ENCODE measurements around the gene FXYD3. TPM values are rescaled to one million over a fixed set of nuclear protein-coding genes. Genes with fewer than 3 reads are reported as not detected.

FXYD3 gene
- total RNA-seq, 4 donors from 2014 or later, result 1.7 to 2.0 TPM; not detected in 2

DNA sequence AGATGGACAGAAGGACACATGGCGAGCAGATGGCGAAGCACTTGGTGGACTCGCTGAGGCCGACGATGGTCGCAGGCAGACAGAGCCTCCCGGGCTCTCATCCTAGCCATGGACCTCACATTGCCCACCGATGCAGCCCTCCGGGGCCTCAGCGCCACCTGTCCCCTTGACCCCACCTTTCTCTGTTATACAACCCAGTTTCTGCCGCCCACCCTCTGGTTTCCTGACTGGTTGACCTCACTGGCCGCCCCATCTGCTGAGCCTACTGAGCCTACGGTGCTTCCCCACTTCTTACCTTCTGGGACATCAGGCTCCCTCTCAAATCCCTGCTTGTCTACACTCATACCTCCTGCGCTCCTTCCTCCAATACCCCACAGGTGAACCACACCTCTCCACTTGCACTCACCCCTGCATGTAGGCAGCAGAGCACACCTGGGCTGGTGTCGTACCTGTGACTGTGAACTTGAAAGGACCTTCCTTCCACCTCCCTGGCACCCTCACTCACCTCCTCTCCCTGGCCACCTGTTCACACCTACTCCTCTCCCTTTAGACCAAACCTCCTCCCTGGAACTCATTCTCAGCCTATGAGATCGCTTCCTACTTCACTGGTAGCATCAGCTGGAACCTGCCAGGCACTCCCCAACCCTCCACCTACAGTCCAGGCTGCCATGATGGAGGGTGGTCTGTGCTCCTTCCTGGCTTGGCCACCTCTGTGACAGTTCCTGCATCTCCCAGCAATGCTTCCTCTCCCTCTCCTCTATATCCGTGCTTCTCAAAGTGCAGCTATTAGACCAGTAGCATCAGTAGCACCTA is 38.0 kb upstream of the FXYD3 start:
- TF ChIP-seq, protein P1, sequence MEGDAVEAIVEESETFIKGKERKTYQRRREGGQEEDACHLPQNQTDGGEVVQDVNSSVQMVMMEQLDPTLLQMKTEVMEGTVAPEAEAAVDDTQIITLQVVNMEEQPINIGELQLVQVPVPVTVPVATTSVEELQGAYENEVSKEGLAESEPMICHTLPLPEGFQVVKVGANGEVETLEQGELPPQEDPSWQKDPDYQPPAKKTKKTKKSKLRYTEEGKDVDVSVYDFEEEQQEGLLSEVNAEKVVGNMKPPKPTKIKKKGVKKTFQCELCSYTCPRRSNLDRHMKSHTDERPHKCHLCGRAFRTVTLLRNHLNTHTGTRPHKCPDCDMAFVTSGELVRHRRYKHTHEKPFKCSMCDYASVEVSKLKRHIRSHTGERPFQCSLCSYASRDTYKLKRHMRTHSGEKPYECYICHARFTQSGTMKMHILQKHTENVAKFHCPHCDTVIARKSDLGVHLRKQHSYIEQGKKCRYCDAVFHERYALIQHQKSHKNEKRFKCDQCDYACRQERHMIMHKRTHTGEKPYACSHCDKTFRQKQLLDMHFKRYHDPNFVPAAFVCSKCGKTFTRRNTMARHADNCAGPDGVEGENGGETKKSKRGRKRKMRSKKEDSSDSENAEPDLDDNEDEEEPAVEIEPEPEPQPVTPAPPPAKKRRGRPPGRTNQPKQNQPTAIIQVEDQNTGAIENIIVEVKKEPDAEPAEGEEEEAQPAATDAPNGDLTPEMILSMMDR (IDR thresholded peaks at IDR 0.05; ENCODE audit: low read depth), result no peak

DNA sequence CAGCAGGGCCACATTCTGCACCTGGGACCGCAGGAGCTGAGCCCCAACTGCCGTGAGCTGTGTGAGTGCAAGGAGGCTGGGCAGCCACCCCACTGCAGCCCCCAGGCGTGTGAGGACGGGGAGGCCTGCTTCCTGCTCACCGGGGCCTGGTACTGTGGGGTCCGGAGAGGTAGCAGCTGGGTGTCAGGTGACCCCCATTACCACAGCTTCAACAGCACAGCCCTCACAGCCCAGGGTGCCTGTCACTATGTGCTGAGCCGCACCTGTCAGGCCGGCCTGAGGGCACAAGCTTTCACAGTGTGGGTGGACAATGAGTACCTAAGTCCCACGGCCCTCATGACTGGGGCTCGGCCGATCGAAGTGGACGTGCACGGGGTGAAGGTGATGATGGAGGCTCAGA is 35.8 kb upstream of the FXYD3 start:
- TF ChIP-seq, protein P1 (IDR thresholded peaks at IDR 0.05; ENCODE audit: low read depth), result no peak

DNA sequence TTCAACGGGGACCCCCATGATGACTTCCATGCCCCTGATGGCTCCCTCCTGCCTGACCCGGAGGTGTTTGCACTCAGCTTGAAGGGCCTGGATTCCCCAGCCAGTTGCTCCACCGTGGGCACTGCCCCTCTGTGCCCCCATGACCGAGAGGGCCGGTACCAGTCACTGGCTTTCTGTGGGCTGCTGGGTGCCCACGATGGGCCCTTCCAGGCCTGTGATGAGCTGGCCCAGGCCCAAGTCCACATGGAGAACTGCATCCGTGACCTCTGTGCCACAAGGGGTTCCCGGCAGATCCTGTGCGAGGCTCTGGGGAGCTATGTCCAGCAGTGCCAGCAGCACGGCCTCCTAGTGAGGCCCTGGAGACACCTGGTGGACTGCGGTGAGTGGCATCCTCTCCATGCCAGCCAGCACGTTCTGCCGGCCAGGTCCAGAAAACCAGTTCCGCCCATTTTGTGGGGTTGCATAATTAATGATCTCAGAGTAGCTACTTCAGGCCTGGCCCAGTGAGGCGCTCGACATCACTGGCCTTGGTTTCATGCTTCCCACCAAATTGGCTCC is 34.9 kb upstream of the FXYD3 start:
- TF ChIP-seq, protein P1 (IDR thresholded peaks at IDR 0.05; ENCODE audit: low read depth), result no peak

DNA sequence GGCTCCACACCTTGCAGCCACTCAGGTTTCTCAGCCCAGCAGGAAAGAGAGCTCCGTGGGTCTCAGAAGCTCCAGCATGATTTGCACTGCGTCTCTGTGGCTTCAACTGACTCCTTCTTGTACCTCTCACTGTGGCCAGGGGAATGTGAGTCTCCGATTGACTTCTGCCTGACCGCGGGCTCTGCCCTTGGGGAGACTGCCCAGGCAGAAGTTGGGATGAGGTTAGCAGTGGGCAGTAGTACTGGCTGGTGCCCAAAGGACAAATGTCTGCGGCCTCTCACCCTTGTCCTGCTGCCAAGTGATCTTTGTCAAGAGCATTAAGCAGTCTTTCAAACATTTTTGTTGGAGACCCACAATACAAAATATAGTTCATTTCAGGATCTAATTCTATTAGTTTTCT is 34.4 kb upstream of the FXYD3 start:
- TF ChIP-seq, protein P1 (IDR thresholded peaks at IDR 0.05; ENCODE audit: low read depth), result no peak

DNA sequence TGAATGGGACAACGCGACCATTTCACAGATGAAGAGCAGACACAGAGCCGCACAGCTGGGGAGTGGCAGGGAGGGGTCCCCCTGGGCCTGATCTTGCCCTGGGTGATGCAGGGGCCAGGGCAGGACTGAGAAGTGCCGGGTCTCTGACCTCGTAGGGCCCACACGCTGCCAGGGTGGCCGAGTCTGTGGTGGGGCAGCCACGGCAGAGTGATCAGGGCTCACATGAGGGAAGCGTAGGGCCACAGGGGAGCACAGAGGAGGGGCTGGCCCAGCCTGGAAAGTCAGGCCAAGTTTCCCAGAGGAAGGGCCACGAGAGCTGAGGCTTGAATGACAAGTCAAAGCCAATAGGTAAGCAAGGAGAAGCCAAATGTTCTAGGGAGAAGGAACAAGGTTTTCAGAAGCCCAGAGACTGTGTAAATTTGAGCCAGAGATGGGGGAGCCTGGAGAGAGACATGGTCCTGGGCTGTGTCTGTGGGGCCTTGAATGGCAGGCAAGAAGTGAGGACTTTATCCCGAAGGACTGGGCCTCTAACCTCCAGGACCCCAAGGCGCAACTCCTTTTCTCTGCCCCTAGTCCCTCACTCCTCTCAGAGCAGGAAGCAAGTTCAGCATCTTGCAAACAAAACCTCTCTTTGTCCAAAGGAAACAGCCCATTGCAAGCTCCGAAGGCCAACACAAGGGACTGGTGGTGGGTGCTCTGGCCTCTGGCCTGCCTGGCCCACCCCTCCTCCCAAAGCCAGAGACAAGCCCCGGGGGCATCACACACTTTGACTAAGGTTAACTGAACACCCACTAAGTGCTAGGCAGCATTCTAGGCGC is 31.7 kb upstream of the FXYD3 start:
- TF ChIP-seq, protein P1 (IDR thresholded peaks at IDR 0.05; ENCODE audit: low read depth), result no peak

DNA sequence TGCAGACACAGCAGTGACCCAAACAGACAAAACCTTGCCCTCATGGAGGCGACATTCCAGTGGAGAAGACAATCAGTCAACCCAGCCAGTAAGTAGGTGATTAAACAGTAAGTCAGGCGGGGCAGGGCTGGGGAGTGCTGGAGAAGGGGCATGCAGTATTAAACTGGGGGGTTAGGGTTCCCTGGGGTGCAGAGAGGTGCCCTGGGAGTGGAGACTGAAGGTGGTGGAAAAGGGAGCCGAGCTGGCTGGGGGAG is 31.2 kb upstream of the FXYD3 start:
- TF ChIP-seq, protein P1 (IDR thresholded peaks at IDR 0.05; ENCODE audit: low read depth), result no peak

DNA sequence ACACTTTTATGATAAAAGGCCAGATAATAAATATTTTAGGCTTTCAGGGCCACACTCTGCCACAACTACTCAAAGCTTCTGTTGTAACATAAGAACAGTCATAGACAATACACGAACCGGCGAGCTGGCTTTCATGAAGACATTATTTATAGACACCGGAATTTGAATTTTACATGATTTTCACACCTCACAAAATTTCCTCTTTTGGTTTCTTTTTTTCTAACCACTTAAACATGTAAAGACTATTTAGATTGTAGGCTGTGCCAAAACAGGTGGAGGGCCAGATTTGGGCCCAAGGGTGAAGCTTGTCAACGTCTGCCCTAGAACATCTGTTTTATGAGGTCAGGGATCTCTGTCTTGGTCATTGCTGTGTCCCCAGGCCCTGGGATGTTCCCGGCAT is 29.7 kb upstream of the FXYD3 start:
- TF ChIP-seq, protein P1 (IDR thresholded peaks at IDR 0.05; ENCODE audit: low read depth), result no peak

Data from subcutaneous adipose tissue (tissue), 4 donors.